Amniotic epithelial cell (primary cell): ENCODE results near the gene CNOT3.

ENCODE experiments used
- DNase-seq: peaks from one replicate; pipeline ENCODE4 v3.0.0-alpha.2; 2010; ENCODE audit warnings: low read depth

Gene CNOT3

DNA sequence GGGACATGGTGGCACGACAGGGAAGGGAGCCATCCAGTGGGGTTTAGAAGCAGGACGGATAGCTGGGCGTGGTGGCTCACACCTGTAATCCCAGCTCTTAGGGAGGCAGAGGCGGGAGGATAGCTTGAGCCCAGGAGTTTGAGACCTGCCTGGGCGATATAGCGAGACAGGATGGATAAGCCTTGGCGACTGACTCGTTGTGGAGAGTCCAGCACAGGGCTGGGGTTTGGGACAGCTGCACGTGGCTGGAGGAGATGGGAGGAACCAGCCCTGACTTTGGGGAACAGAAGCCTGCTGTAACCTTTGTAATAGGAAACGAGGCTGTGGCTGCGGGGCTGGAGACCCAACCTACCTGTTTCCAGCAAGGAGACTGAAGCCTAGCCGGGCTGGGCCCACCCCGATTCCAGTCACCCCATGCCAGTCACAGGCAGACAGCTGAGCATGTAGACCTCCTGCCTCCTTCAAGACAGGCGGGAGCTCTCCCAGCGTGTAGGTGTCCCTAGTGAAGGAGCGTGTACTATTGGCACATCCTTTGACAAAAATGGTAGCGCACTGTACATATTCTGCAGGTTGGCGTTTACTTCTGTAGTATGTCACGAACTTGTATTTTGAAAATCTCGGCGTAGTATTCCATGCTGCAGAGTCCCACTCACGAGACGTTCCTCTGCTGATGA lies 13.9 kb downstream of the CNOT3 start:
- DNase-seq: no peak

DNA sequence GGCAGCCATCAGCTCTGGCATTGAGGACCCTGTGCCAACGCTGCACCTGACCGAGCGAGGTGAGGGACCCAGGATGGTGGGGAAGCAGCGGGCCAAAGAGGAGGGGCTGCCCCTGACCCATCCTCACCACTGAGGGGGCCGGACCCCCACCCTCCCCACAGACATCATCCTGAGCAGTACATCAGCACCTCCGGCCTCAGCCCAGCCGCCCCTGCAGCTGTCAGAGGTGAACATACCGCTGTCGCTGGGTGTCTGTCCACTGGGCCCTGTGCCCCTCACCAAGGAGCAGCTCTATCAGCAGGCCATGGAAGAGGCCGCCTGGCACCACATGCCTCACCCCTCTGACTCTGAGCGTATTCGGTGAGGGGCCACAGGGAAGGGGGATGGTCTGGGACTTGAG lies 14.7 kb downstream of the CNOT3 start:
- DNase-seq: no peak

DNA sequence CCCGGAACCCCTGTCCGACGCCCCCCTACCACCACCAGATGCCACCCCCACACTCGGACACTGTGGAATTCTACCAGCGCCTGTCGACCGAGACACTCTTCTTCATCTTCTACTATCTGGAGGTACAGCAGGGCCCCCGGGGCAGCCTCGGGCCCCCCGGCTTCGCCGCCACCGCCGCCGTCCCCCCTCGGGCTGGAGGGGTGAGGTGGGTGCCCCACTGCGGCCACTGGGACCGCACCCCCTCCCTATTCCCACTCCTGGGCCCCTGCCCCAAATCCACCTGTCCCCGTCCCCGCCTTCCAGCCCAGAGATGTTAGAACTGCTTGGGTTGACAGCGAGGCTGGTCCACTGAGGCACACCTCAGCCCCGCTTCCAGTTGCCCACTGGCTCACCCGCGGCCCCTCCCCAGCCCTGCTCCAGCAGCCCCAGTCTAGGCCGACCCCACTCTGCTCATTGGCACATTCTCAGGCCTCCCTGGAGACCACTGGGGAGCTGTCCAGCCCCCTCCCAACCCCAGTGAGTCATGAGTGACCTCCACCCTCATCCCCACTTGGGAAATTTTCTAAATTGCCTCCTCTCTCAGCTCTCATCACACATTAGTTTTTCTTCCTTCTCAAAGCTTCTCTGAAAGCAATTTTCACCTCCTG lies 15.4 kb downstream of the CNOT3 start:
- no peak for DNase-seq

DNA sequence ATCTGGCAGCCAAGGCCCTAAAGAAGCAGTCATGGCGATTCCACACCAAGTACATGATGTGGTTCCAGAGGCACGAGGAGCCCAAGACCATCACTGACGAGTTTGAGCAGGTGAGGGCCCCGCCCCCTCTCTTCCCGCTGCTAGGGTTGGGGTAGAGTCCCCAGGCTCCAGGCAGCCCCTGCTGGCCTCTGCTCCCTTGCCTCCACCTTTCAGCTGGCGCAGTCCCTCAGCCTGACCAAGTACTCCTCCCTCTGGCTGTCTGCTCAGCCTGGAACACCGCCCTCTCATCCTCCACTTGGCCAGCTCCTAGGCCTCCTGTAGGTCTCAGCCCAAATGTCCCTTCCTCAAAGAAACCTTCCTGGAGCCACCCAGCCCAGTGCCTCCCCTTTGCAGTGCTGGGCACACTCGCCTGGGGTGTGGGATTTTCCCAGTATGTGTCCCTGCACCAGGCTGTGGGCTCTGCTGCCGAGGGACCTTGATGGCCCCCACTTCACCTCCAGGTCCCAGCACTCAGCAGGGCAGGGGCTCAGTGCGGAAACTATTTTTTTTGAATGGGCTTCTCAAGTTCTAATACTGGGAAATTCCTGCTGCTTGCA lies 16.3 kb downstream of the CNOT3 start:
- no peak for DNase-seq

DNA sequence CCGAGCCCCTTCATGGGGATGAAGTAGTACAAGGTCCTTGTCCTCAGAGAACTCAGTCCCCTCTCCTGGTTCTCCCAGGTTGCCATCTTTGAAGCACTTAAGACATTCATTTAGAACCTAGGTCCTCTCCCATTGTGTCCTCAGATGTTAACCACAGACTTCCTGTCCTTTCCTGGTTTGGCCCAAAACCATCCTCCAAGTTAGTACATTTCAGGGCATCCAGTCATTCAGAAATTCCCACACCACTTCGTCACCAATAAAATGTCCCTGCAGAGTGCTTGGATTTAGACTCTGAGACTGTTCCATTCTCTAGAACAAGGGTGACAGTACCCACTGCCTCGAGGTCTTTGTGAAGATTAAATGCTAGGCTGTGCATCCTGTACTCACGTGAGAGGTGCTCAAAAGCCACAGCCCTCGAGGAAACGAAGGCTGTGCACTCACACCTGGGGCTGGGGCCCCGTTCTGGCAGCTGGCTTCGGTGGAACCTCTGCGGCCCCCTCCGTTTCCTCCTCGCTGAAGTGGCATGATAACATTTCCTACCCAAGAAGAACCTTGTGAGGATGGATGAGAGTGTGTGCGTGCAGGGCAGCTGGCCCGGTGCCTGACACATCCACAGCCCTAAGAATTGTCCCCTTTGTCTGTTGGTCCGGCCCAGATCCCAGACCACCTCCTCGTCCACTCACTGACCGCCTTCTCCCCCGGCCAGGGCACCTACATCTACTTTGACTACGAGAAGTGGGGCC lies 17.2 kb downstream of the CNOT3 start:
- DNase-seq: no peak

DNA sequence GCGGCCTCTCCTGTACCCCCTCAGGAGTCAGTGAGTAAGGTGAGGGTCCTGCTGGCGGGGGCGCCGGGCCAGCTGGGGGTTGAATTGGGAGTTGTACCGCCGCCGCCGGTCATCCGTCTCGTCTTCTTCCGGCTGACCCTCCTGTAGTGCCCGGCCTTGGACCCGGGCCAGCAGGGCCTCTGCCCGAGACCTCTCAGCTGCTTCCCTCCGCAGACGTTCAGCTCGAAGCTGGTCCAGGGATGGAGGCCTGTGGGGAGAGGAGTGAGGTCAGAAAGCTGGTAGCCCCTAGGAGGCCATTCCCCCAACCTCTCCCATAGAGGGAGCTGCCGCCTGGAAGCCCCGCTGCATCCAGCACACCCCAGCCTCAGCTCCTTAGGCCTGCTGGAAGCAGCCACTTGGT lies 18.1 kb downstream of the CNOT3 start:
- DNase-seq: no peak

DNA sequence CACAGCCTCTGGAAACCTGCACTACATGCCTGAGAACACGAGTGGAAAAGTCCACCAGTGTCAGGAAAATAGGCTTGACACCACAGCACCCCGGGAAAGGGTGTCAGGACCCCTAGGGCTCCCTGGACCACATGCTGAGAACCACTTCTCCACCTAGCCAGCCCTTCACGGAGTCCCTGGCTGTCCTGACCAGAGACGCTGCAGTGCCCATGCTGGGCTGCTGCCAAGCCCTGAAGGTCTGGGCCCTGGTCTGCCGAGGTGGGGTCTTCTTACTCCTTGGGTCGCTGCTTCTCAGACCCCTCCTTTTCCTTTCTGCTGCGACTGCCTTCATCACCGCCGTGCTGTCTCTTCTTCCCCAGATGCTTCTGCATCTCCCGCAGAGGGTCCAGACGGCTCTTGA lies 18.9 kb downstream of the CNOT3 start:
- no peak for DNase-seq

DNA sequence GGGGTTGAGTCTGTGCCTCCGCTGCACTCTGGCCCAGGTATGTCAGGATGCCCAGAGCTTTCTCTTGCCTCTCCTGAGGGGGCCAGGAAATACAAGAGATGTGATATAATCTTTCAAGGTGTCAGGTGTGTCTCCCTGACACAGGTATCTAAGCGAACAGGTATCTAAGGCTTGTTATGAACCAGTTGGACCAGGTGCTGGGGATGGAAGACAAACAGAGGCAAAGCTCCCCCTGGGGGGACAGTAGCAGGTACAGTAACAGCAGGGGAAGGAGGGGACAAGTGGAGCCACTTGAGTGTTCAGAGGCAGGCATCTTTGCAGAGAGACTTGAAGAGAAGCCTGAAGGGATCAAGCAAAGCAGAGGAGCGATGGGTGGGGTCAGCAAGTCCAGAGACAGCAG lies 19.4 kb downstream of the CNOT3 start:
- no peak for DNase-seq

DNA sequence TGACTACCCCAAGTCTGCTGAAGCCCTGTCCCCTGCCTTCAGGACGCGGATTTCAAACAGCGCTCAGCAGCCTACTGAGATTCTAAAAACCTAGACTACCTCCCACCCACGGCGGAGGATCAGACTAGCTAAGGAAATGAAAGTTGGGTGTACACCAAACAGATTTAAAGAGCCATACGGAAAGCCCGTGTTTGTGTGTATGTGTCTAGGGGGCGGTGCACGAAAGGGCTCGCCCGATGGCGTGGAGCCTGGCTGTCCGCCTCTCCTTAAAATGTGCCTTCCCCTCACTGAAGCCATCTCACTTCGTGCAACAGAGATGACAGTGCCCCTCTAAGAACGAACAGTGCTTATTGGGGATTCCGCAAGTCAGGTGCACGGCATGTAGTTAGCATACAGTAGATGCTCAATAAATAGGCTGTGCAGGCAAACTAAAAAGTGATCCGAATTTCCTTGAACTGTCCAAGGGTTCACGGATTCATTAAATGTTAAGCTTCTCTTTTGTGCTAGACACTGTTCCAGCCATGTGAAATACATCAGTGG lies 21.3 kb downstream of the CNOT3 start:
- DNase-seq: peak; percentile 10

DNA sequence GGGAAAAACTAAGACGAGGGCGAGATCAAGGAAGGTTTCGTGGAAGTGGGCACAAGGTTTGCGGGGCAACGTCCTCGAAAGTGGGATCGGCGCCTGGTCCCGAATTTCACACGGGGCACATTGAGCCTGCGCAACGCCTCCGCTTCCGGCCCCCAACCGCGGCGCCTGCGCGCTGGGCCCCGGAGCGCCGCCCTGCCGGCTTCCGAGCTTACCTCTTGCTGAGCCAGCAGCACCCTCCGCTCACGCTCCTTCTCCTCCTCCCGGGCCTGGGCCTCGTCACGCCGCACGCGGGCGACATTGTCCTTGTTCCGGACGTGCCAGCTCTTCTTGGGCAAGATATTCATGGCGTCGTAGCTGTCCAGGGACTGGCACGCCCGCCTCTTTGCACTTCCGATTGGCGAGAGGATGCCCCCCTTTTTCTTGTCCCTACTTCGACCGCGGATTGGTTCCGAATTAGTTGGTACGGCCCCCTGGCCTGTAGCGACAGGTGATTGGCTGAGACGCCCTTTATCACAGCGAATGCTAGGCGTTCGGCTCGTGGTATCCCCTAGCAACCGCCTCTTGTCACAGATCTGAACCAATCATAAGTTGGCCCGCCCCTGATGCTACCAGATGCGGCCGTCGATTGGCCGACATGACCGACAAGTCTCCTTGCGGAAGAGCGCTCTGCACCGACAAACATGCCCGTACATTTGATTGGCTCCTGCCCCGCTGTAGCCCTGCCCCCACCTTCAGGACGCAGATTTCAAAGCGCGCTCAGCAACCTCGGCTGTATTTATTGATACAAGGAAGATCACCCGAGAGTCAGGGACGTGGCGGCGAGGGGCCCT lies 22.0 kb downstream of the CNOT3 start, which contains the start of gene LENG1:
Gene LENG1, minus strand, starts transcription at position 370 of the 830 bp plus-strand sequence. Its CDS starts 26 bp downstream, at position 344.
- DNase-seq: peak; percentile 100

DNA sequence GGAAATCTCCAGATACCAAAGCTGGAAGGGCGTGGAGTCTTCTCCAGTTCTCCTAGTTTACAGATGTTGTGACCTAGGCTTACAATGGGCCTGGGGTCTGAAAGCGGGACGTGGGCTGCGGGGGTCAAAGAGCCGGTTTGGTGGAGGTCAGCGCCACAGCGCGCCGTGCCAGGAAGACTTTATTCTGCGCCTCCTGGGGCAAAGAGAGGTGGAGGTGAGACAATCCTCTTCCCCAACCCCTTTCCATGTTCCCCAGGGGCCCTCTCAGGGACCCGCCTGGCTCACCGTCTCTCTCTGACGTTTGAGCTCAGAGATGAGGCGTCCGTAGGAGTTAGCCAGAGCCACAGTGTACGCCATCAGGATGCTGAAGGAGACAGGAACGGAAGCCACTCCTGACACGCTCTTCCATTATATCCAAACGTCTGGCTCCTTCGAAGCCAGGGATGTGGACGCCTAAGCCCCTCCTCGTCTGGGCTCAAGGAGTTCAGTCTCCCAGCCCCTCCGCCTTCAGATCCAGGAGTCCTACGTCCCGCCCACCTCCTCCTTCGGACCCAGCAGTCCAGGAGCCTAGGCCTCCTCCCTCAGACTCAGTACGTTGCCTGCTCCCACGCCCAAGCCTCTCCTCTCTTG lies 22.7 kb downstream of the CNOT3 start:
- no peak for DNase-seq

DNA sequence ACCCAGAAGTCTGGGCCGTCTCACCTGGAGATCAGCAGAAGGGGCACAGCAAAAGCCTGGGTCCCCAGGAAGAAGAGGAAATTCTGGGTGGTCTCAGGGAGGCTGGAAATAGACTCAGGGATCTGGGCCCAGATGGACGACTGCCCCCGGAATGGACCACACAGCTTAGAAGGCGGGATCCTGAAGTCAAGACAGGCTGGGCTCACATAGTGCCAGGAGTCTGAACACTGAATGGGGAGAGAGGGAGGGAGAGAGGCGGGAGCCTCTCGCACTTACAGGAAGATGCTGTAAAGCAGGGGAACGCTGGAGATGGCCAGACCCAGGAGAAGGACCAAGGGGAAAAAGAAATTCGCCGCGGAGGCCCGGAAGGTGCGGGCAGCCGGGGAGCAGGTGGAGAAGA lies 23.3 kb downstream of the CNOT3 start:
- no peak for DNase-seq

DNA sequence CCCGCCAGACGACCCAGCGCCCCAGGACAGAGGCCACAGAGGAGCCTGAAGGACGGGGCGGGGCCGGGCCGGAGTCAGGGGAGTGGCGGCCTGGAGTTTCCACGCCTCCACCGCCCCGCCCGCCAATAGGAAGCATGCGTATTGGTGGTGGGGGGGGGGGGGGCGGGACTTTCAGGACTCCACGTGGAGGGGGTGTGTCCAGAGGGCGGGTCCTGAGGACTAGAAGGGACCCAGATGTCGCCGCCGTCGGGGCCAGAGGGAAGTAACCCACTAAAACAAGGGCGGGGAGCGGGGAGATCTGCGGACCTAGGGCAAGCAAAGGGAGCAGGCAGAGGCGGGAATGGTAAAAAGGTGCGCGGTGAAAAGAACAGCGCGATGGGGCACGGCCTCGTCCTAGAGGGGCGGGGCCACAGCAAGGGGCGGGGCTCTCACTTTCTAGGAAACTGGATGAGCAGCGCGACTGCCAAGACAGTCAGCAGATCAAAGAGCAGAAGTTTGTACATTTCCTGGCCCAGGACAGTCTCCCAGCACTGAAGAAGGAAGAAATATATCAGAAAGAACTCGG lies 24.8 kb downstream of the CNOT3 start:
- DNase-seq: peak; percentile 63

DNA sequence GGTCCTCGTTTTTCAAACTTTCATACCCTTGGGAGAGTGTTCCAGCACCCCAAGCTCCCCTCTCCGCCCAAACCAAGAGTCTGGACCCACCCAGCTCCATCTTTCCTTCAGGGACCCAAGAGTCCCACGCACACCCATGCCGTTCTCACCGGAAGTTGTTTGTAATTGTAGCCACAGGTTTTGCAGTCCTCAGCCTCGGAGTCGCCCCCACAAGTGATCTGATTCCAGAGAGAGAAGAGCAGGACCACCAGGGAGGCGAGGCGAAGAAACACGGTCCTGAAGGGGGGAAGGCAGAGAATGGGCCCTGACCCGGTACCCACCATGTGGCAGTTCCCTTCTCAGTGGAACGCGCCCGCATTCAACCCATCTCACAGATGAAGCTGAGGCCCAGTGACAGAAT lies 25.3 kb downstream of the CNOT3 start:
- DNase-seq: no peak

DNA sequence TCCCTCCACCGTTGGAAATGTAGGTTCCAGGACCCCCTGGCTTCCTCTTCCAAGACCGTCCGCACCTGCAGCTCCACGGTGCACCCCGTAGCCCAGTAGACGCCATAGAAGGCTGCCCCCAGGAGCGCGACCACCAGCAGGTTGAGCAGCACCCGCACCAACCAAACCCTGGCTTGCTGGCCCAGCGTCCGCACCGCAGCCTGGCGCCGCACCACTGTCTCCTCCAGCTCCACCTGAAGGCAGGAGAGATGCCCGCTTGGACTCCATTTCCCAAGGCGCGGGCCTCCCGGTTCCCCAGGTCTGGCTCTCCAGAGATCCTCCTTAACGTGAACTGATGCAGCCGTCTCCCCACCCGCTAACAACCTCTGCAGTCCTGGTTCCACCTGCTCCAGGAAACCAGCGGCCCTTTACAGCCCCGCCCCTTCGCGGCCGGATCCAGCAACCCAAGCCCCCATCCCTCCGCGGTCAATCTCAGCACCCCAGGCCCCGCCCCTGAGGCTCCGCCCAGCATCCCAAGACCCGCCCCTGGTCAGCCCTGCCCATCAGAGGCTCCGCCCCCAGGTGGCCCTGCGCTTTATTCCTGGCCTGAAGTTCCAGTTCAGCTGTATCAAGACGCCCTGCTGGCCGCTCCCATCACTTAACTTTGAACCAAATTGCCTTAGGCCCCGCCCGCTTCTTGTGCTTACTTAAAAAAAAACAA lies 27.0 kb downstream of the CNOT3 start:
- peak; percentile 57 for DNase-seq

DNA sequence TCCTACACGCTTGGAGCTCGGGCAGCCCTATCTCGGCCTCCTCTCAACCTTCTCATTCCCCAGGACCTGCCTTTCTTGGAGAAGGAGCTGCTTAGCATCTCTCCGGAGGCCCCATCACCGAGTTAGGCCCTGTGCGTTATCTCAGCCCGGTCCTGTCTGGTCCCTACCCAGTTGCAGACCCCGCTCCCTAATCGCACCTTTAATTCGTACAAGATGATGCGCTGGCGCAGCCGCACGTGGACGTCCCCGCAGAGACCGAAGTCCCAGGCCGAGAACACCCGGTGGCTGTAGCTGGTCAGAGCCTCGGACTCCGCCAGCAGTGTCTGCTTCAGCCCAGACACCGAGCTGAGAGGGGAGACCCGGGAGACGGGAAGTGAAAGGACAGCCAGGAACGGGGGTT lies 27.7 kb downstream of the CNOT3 start:
- no peak for DNase-seq

DNA sequence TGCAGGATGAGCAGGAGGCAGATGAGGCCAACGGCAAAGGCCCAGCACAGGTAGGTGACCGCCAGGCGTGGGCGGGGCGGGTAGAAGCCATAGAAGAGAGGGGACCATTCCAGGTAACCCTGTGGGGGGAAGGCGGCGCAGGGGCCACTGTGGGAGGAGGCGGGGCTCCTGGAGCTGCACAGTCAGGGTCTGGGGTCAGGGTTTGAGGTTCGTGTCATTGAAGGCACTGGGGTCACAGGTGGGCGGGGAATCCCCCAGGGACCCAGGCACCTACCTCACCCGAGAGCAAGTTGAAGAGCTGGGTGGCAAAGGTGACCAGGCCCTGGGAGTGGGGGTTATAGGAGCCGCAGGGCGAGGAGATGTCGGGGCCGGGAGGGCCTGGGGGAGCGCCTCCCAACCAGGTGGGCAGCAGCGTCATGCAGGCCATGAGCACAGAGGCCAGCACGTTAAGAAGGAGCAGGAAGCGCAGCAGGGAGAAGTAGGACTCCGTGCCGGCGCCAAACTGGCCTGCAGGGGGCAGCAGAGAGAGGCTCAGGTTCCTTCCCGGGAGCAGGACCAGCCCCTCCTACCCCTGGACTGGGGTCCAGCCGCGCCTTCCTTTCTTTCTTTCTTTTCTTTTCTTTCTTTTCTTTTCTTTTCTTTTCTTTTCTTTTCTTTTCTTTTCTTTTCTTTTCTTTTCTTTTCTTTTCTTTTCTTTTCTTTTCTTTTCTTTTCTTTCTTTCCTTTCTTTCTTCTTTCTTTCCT lies 30.8 kb downstream of the CNOT3 start:
- DNase-seq: peak; percentile 71

DNA sequence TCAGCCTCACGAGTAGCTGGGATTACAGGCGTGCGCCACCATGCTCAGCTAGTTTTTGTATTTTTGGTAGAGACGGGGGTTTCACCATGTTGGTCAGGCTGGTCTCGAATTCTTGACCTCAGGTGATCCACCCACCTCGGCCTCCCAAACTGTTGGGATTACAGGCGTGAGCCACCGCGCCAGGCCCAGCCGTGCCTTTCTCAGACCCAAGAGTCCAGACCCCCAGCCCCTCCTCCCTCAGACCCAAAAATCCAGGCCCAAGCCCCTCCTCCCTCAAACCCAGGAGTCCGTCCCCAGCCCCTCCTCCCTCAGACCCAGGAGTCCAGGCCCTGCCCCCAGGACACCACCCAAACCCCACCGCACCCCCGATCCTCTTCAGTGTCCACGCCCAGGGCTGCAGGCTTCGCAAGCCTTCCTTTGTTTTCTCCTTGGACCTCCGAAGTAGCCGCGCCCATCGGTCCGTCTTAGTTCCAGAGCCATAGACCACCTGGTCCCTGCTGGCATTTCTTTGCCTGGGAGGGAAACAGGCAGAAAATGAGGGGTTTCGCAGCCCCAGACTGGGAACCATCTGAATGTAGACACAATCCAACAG lies 31.7 kb downstream of the CNOT3 start:
- no peak for DNase-seq
